GM21528 (cell line): ENCODE measurements around the gene GRIN2C.

Experiments
- ATAC-seq: cut with Tn5 transposase; IDR thresholded peaks from one replicate; pipeline ENCODE4 v1.9.1; 2021; ENCODE audit warnings: mild to moderate bottlenecking, moderate library complexity; ENCODE audit not compliant: unreplicated experiment, low FRiP score

GRIN2C gene

GRCh38 chr17:74804683-74805082 lies 55.0 kb downstream of the GRIN2C start:
- no peak for ATAC-seq

- ATAC-seq = no peak
Measured at GRCh38 chr17:74803971-74804370, 55.7 kb downstream of the GRIN2C start.

GRCh38 chr17:74803388-74803930 lies 56.2 kb downstream of the GRIN2C start:
- ATAC-seq = no peak

- ATAC-seq = no peak
Measured at GRCh38 chr17:74801896-74802295, 57.8 kb downstream of the GRIN2C start.

- ATAC-seq = no peak
Measured at GRCh38 chr17:74800531-74800930, 59.2 kb downstream of the GRIN2C start.

- no peak for ATAC-seq
Measured at GRCh38 chr17:74799097-74799496, 60.6 kb downstream of the GRIN2C start.

GRCh38 chr17:74798239-74798707 lies 61.4 kb downstream of the GRIN2C start:
- ATAC-seq = no peak

- no peak for ATAC-seq
Measured at GRCh38 chr17:74797824-74798223, 61.9 kb downstream of the GRIN2C start.

- ATAC-seq = no peak
Measured at GRCh38 chr17:74796866-74797265, 62.8 kb downstream of the GRIN2C start.

- ATAC-seq = no peak
Measured at GRCh38 chr17:74796211-74796610, 63.5 kb downstream of the GRIN2C start.

GRCh38 chr17:74795327-74796020 lies 64.2 kb downstream of the GRIN2C start:
- ATAC-seq = no peak

GRCh38 chr17:74792586-74793105 lies 67.0 kb downstream of the GRIN2C start:
- no peak for ATAC-seq
